ENCODE results near the gene WEE2.

WEE2 gene

DNA sequence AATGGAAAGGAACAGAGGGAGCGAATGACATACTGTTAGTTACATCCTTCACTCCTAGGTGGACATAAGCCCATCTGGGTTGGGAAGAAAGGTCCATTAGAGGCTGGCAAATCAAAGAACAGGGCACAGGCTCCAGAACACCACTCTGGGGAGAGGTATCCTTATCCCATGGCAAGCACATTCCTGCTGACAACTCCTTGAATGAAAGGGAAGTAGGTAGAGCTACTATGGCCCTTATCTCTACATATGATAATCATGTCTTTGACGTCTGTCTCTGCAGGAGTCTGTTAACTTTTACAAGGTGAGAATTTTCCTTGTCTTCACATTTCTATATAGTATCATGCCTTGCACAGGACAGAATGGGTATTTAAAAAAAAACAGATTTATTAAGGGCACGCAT, 16.6 kb upstream of the WEE2 start:
- no peak for DNase-seq (ENCODE audit: low spot score)

DNA sequence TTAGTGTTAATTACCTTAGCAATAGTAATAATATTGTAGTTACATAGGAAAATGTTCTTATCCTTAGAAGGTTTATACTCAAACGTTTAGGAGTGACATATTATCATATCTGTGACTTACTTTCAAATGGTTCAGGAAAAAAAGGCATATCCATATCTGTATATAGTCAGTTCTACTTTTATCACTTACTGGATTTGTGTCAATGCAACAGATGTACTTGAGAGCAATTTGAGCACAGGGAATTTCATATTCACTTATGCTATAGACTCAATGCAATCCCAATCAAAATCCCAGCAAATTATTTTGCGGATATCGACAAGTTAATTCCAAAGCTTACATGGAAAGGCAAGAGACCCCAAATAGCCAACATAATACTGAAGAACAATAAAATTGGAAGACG, 16.2 kb upstream of the WEE2 start:
- no peak for DNase-seq (ENCODE audit: low spot score)

DNA sequence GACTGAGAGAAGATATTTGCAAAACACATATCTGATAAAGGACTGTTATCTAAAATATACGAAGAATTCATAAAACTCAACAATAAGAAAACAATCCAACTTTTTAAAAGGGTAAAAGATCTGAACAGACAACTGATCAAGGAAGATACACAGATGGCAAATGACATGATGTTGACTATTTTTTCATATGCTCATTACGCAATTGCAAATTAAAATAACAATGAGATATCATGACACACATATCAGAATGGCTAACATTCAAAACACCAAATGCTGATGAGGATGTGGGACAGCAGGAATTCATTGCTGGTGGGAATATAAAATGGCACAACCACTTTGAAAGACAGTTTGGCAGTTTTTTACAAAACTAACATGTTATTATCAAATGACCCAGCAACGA, 15.1 kb upstream of the WEE2 start:
- no peak for DNase-seq (ENCODE audit: low spot score)

DNA sequence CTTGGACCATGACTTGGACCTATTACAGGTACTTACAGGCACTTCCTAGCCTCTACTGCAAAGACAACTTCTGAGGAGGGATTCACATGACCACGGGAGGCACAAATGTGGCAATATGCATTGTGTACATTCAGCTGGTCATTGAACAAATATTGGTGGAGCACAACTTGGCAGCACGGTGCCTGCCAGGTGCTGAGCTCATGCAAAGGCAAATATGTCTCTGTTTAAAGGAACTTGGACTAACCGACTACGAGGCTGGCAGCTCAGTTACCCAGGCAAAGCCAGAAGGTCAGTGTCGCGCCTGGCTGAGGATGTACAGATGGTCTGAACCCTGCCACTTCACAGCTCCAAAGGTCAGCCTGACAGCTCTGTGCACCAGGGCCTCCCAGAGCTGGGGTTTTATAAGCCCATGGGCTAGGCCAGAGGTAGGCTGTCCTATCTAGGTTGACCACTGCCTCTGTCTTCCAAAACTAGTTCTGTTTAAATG, 12.3 kb upstream of the WEE2 start:
- DNase-seq (ENCODE audit: low spot score), result no peak

DNA sequence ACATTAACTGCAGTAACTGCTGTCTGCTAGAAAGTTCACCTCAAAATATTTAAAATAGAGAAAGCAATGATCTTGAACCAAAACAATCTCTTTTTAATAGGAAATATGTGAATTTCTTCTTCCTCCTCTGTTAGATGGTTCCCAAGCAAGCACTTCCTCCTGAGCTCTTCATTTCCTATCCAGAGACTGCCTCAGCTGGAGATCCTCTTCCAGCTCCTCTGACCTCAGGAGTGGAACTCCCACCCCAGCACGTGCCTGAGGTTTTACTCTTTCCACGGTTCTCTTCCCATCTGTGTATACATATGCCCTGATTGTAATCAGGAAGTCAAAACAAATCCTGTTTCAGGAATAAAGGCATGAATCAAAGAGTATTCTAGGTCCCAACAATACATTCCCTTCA, 11.8 kb upstream of the WEE2 start:
- DNase-seq (ENCODE audit: low spot score), result no peak

DNA sequence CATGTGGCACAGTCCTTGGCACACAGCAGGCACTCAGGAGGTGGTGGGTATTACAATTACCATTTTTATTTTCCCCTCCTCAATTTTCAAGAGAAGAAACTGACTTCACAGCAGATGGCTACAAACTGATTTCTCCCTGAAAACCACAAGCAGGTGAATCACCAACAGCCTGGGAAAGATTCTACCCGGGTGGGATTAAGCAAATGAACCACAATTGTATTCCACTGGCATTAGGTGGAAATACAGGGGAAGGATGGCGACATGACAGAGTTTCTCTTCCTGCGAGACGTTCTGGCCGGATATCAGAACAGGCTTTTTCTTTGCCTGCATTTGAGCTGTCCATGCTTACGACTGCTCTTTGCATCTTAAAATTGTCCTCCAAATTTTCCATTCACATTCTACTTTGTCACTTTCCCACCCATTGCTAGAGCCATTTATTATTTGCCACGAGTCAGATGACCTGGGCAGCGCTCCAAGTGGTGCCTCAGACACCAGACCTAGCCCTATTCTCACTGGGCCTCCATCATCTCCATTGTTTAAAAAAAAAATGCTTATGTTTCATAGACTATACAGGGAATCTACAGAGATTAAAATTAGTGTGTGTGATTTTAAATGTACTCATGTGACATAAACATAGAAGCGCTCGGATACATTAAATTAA, 10.8 kb upstream of the WEE2 start:
- peak; percentile 75 for DNase-seq (ENCODE audit: low spot score)

DNA sequence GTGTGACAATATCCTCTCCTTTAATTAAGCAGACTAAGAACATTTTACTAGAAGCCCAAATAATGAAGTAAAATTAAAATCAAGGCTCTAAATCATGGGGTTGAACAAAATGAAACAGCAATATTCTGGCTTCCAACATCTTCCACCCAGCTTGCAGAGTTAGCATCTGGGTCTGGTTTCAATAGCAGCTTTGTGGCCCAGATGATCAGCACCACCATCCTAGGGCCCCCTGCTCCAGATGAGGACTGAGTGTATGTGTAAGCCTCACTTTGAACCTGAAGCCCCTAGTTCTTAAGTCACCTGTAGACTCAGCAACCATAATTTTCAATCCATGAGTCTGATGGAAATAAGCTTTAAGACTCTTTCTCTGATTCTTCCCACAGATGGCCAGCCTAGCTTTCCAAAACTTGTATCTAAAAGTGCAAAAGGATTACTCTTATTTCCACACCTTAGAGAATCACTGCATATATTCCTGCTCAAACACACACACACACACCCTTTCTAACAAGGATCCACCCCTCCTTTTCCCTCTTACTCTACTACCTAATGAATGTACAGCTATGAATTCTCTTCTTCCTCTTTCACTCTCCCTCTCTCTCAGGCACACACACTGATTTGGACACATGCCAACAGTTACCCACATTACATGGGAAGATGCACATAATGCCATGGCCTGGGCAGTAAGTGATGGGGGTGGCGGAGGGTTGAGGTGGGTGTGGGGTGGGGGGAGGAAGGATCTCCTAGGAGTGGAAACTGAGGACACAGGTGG, 9.7 kb upstream of the WEE2 start:
- DNase-seq (ENCODE audit: low spot score), result peak; percentile 54

DNA sequence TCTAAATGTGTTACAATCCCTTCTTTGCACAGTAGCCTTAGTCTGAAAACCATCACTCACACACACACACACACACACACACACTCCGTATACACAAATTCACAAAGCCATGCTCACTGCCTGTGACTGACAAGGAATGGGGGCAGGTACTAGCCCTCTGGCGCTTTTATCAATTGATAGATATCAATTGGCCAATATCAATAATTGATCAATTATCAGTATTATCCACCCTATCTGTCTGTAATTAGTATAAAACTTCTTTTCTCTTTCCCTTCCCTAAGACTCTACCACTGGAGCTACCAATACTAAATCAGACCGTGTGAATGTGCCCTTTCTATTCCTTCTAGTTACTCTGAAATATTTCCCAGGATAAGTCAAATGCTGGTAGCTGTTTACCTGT, 8.3 kb upstream of the WEE2 start:
- DNase-seq (ENCODE audit: low spot score), result no peak

DNA sequence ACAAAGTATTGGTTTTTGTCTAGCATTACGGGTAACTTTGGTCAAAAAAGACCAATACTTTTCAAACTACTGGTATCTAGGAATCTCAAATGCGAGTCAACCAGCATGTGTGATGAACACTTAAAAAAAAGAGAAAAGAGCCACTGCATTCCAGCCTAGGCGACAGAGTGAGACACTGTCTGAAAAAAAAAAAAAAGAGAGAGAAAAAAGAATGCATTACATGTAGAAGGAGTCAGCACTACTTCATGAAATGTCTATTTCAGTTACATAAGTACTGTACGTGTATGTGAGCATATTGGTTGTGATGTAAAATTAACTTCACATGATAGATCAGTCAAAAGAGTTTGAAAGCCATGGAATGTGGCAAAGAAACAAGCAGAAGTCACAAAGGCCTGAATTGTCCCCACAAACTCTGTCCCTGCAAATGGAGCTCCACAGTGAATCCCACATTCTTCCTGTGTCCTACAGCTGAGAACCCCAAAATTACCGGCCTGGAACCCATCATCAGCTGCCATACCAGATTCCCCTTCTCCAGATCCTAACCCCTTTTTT, 7.8 kb upstream of the WEE2 start:
- DNase-seq (ENCODE audit: low spot score), result peak; percentile 28

DNA sequence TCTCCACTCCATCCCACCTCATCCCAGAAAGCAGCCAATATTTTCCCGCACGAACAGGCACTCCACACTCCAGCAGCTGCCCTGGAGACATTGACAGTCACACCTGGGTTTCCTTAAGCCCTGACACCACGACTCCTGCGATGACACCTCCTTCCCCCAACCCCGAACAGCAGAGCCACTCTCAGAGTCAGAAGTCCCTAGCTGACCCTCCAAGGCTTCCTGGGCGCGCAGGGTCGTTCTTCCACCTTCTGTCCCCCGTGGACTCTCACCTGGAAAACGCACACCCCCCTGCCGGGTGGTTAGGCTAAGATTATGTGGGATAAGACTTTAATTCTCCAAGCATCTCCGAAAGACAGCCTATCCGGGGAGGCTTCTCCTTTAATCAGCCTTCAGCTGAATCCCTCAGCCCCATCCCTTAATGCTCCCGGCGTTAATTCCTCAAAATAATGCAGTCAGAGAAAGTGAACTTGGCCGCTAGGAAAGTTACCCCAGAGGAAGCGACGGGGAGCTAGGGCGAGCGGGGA, 7.2 kb upstream of the WEE2 start:
- DNase-seq (ENCODE audit: low spot score), result no peak

DNA sequence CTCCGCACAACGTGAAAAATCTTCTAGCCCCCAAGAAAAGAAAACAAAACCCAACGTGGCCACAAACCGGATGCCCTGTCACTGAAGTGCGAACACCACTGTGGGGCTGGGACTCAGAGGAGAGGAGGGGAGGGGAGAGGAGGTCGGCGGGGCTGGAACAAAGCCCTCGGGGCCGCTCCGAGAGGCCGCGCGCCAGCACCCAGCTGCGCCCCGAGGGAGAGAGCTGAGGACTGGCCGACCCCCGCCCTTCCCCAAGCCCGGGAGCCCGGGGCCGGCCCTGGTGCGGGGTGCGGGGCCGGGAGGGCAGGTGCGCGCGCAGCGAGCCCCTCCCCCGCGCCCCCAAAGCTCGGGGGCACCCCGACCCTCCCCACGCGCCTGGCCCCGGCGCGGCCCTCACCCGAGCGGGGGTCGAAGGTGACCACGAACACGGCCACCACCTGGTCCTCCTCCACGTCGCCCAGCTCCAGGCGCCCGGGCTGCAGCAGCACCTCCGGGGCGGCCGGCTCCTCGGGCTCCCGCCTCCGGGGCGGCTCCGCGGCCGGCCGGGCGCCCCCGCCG, 6.6 kb upstream of the WEE2 start:
- DNase-seq (ENCODE audit: low spot score), result peak; percentile 53

DNA sequence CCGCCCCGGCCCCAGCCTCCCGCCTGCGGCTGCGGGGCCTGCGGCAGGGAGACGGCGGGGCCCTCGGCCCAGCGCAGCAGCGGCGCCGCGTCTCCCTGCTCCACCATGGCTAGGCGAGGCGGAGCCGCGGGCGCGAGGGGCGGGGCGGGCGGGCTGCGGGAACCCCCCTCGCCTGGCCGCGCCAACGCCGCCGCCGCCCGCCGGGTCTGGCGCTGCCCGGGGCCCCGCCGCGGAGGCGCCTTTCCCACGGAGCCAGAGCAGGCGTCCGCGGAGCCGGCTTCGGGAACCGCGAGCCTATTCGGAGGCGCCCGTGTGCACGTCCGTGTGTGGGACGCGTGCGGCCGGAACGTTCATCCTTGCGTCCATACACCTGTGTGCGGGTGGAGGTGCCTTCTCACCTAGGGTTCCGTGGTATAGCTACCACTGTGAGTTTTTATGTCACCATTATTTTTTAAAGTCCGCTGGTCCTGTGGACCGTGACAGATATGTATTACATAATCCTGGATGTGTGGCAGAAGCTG, 6.0 kb upstream of the WEE2 start, which contains the start of gene DENND11:
TSS of gene DENND11 (minus strand) at position 120 of the 521 bp plus-strand sequence. CDS start at position 107, 13 bp downstream.
- peak; percentile 63 for DNase-seq (ENCODE audit: low spot score)

DNA sequence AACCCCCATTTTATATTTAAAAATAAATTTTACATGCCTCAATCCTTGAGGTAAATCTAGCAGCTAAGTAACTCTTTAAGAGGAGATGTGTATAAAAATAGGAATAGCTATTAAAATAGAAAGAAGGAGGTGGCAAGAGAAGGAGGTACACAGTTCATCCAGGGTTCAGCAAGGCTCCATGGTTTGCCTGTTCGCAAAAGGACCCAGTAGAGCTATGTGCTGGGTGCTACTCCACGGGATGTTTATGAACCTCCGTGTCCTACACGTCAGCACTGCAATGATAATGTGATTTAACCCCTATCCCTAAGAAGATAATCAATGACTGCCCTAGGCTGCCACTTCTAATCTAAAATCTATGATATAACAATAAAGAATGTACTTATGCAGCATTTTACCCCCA, 5.3 kb upstream of the WEE2 start:
- DNase-seq (ENCODE audit: low spot score), result no peak

DNA sequence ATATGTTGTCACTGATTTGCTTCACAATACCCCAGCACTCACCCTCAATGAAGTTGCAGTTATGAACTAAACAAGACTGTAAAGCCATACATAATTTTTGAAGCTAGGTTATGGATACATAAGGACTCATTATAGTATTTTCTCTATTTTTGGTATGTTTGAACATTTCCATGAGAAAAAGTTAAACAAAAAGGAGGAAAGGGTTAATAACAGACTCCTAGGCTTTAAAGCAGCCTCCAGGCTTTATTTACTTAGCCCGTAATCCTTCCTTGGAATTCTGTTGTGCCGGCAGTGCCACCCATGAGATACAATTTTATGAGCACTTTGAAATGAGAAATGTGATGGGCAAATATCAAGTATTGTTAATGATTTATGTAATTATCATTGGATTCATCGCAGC, 4.0 kb upstream of the WEE2 start:
- no peak for DNase-seq (ENCODE audit: low spot score)

DNA sequence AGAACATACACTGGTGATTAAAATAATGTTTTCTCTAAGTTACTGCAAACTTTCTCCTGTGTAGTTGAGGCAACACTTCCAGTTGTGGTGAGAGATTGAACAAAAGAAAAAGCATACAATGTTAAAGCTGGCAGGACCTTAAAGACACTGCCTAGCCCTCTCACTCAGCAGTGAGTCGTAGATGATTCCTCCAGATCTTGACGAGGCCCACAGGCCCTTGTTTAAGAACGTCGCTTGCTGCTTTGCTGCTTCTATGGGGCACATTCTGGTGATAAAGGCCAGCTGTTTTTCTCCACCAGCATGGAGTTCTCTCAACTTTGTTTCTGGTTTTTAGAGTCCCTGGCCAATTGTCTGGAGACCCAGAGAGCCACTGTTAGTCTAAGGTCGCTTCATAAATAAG, 3.4 kb upstream of the WEE2 start:
- DNase-seq (ENCODE audit: low spot score), result no peak

DNA sequence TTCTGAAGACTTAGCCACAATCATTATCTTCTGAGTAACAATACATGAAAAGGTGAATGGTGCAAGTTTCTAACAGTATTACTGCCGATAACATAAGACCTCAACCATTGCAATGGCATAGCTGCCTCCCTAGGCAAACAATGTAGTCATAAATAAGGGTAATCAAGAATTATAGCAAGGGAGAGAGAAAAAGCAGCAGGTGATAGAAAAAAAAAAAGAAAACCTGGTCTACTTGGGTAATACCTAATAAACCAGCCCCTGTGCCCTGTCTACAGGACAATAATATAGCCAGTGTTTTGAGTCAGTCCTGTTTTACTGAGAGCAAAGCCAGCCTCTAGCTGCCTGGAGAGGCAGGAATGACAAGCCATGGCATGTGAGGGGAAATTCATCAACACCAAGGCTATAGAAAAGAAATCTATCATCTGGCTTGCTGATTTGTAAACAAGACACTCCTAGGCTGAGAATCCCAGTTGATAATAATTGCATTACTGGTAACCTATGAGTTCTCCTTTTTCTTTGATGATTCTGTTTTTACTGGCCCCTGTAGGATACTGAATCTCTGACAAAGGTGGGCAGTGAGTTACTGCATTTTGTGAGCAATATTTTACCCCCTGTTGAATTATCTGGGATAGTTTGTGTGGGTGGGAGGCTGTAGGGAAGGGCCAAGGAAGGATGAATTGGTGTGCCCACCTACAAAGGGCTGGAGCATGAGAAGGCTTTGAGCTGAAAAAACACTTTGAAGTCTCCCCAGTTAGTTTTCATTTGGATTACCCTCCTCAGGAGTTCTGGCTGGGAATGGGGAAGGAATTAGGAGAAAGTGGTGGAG, 1.7 kb upstream of the WEE2 start:
- DNase-seq (ENCODE audit: low spot score), result no peak

DNA sequence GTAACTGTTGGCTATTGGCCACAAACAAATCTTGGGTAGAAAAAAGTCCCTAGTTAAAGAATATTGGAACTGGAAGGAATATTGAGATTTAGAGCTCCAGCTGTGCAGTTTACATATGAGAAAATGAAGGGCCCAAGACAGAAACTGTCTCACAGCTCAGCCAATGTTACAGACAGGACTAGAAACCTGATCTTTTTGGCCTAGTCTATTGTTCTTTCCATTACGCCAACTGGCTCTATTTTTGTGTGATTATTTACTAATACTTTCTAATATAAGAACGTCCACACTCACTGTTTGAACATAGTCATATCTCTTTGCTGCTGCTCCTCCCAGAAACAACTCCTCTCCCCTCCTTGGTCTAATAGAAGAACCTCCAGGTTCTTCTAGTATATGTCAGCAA, 1.2 kb downstream of the WEE2 start:
- no peak for DNase-seq (ENCODE audit: low spot score)

DNA sequence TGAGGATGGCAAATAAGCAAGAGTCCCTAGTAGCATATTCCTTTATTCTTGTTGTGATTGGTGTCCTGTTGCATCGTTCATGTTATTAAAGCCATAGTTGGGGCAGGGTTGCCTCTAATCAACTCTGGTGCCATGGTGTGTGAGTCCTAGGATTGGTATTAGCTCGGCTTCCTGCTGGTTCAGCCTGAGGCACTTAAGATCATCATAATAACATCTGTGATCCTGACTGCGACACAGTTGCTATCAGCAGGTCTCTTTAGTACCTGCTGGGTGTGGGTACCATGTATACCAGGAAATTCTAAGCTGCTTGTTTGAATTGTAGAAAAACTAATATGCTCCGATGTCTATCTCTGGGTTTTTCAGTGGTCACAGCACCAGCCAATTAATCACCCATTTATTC, 1.6 kb downstream of the WEE2 start:
- DNase-seq (ENCODE audit: low spot score), result no peak

DNA sequence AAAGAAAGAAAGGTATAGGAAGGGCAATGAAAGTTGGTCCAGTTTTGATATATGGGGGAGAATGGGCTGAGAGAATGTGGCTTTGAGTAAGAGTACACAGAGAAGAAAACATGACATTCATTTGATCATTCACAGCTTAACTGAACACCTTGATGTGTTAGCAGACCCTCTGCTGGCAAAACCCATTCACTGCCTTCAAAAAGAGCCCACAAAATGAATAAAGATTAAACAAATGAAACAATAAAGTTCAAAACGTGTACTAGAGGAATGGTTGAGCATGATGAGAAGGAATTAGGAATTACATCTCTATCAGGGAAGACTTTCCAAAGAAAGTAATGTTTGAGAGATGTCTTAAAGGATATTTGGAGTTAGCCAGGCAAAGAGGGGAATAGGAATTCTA, 2.1 kb downstream of the WEE2 start:
- DNase-seq (ENCODE audit: low spot score), result no peak

DNA sequence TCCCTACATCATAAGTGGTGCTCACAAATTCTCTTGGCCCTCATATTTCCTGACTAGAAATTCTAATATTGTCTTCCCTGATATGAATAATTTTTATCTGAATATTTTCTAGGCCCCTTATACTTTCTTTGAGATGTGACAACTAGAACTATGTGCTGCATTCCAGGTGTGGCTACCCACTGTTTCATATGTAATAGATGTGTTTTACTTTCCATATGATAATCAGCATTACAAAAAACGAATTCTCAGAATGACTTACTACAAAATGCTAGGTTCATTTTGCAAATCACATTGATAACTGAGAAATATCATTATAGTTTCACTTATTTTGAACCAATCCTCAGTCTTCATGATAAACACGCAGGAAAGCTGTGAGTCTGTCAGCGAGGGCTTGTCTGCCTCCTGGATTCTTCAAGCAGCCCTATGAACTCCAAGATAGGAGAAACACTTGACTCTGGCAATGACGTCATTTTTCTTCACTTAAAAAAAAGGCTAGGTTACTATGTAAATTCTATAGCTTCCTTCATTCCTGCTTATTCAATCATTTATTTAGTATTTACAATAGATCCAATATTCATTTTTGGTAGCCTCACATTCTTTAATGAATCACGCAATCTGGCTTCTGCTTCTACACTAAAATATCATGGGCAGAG, 4.6 kb downstream of the WEE2 start:
- DNase-seq (ENCODE audit: low spot score), result no peak

DNA sequence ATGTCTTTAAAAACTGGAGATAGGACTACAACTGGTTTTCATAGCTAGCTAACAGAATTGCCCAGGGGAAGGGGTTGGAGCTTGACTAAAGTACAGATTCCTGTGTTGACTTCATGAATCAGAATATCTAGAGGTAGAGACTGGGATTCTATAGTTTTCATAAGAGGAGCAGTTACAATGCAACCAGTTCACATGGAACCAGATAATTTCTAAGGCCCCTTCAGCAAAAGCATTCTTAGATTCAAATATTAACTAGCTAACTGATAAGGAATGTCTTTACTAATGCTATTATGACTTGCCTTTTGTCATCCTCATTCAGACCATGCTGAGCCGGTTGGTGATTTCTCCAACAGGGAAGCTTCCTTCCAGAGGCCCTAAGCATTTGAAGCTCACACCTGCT, 5.7 kb downstream of the WEE2 start:
- no peak for DNase-seq (ENCODE audit: low spot score)
